ENCODE results near the gene ENOPH1.
A peak's percentile ranks its signal among the peaks of the same experiment; 100 is the strongest.

ENOPH1 gene

DNA sequence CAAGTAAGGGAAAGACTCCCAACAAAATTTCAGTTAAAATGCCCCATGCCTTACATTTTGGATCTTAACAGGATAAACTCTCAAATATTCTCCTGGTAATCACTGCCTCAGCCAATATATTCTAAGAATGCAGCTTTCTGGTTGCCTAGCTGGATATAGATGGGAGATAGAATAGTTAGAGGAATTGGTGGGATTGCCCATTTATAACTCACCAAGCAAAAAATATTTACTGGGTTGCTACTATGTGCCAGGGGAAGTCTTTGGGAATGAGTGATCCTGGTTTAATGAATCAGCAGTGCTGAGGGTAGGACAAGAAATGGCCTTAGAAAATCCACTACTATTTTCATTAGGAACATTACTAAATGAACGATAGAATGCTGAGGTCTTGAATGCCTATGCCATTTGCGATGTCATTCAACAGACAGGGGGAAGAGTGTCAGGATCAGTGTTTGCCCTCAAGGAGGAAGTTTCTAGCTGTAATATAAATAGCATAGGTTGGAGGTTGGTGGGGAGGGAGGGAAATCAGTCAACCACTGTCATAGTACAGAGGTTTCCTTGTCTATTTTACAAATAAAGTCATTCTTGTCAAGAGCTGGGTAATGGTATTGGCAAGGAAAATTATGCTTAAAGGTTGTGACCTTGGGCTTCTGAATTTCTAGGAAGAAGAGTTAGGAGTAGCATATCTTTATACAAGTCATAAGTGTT, 63.5 kb downstream of the ENOPH1 start:
- intact Hi-C loops (cut with DNase I): no loop called here
- DNase-seq: no peak

DNA sequence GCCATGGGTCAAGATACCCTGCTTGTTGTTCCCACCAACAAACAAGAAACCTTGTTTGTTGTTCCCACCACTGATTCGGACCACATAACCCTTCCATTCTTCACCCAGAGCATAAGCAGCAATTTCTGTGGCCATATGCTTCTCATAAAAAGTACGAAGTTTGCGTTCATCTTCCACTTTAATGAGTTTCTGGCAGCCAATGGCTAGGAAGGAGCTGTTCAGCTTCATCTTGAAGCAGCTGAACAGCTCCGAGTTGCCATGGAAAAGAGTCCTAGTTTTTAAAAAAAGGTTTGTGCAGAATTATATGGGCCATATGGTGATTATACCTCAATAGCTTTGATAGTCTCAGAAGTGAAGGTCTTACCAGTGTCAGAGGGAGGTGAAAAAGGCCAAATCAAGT, 65.3 kb downstream of the ENOPH1 start:
- intact Hi-C loops (cut with DNase I): no loop called here
- no peak for DNase-seq

DNA sequence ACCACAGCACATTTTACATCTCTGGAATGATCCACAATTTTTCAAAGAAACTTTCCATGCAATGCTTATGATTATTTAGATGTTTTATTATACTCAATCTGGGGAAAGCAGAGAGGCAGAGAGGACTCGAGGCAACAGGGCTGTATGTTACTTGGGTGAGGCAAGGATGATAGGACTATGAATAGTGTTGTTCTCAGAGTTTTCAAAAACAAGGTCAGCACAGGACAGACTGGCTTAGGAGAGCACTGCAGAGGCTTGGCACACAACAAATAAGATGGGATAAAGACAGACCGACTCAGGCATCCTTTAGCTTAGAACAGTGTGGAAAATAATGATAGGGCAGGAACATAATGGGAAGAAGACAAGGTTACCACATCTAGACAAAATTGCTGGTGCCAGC, 66.0 kb downstream of the ENOPH1 start:
- intact Hi-C loops (cut with DNase I): no loop called here

DNA sequence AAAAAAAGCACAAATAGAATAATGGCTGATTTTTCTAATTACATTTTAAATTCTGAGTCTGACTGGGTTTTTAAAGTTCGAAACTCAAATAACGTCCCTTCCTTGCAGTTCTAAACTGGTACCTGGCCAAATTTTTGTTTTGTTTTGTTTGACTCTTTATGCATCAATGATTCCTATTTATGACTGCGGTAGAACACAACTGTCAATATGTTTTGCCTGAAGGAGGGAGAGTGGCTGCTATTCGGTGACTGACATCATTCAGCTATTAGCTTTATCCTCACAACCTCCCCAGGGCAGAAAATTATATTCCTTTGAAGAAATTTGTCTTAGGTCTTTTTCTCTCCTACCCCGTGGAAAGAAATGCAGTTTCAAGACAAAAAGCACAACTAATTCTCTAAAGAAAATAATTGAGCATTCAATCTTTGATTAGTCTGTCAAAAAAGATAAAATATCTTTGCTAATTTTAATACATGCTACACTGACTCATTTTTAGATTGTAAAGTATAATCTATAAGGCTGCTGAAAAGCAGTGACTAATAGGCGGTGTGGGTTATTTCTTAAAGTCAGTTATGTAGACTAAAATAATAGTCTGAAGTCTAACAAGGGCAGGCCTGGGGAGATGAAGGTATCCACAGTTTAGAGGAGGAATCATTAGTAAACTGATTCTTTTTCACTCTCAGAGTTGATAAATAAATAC, 69.5 kb downstream of the ENOPH1 start:
- intact Hi-C loops (cut with DNase I): no loop called here
- DNase-seq: peak in 1 of 42 donors; percentile 9

More for the DNA sequence above, 66.0 kb downstream of the ENOPH1 start:
- no peak for DNase-seq

DNA sequence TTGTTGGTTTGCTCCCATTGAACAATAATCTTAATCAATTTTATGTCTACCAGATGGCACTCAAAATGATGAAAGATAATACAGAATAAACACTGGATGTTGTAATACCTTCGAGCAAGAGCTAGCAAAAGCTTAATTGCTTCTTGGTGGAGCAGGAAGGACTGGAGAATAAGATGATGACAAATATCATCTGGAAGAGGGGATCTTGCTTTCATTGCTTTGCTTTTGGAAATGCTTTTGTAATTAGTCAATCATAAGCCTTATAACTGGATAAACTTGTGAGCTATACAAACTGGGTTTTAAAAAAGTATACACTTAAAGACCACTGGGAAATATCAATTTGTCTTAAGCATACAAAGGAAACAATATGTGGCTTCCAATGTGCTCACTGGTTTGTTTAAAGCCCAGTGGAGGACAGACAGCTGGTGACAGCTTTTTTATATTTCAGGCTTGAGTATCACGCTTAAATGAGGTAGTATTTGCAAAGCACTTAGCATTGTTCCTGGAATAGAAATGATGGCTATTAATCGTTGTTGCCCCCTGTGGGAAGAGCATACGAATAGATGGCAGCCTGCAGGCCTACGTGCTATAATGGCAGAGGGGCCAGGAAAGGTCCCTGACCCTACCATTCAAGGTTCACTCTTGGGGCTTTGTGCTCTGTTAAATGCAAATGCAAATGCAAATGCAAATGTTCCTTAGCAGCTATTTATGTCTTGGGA, 70.2 kb downstream of the ENOPH1 start:
- no peak for DNase-seq
- intact Hi-C loops (cut with DNase I): no loop called here

DNA sequence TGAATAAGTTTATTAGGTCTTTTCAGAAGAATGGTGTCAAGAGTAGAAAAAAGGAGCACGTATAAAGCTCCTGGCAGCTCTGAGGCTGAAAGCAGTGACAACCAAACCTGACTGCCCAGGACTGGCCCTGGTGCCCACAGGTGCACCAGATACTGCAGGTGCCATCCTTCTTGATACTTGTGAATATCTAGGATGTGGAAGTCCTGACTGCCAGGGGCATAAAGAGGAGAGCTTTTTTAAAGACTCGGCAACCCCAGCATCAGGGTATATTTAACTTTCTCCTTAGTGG, 70.7 kb downstream of the ENOPH1 start:
- intact Hi-C loops (cut with DNase I): no loop called here

DNA sequence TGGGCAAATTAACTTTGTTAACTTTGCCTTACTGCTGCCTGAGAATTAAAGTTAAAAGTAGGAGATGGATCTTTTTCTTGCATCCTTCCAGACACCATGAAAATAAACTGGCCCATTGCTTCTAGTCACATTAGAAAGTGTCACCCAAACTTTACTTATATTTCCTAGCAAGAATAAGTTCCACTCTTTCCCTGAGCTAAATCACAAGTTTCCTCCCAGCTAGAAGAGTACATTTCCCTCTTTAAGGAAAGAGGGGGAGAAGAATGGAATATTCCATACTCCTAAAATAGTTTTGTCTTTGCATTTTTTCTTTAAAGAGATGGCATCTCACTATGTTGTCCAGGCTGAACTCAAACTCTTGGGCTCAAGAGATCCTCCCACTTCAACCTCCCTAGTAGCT, 77.6 kb downstream of the ENOPH1 start:
- intact Hi-C loops (cut with DNase I): no loop called here
- DNase-seq: no peak

More for the DNA sequence above, 70.7 kb downstream of the ENOPH1 start:
- no peak for DNase-seq

DNA sequence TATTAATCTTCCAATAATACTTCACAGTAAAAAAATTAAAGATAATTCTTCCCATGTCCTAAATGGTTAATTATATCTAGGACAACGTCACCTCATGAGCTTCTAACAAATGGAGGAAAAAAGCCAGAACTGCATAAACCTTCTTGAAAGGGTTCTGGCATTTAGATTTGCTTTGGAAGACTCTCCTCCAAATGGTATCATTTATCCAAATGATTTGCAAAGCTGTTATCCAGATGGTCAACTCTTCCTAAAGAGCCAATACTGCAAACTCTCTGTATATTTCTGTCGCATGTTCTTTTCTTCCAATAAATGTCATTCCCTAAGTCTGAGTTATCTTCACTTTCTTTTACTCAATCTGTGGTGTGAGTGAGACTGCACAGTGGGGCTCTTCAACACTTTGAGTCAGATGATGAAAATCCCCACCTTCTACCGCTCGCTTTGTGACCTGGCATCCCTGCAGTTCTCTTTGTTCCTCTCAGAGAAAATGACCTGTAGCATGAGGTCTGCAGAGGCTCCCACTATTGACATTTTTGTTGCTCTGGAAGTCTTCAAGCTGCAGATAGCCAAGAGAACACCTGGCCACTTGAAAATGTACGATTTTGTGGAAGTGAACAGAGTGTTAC, 78.5 kb downstream of the ENOPH1 start:
- intact Hi-C loops (cut with DNase I): no loop called here
- peak in 1 of 42 donors; percentile 14 for DNase-seq

DNA sequence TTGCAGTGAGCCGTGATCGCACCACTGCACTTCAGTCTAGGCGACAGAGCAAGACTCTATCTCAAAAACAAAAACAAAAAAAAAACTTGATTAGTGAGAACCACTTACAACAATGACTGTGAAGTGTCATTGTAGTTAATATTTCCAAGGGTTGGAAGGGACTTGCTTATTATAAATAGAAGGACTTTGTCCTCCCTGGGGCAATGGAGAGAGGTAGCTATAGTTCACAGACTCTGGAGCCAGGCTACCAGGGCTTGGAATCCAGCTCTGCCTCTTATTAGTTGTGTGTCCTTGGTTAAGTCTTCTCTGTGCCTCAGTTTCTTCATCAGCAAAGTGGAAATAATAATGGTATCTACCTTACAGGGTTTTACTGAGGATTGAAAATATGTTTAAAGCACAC, 79.8 kb downstream of the ENOPH1 start:
- intact Hi-C loops (cut with DNase I): no loop called here
- no peak for DNase-seq
